Measurements from ENCODE around the gene RSRP1. TPM values are rescaled to one million over a fixed set of nuclear protein-coding genes. Genes with fewer than 3 reads are reported as not detected.
"Not testable (repeated sequence)": the region's sequence is repeated elsewhere in the genome, so short reads cannot be mapped to it uniquely, and the experiment has no call there.

The RSRP1 gene
- total and polyA plus RNA-seq, 2 donors (not counting 3 experiments of a cell fraction or from before 2014, with no cell fraction given): 50.5 to 99.4 TPM

- BruUV-seq (replicated peaks); H3K4me3 ChIP-seq (replicated peaks in 1 of 3; ENCODE audit: insufficient read depth in 1 of 3, low read depth in 1 of 3, low read length in 3 of 3): not testable (repeated sequence)
Observed at GRCh38 chr1:25278358-25278757, 31.1 kb upstream of the RSRP1 start.

DNA sequence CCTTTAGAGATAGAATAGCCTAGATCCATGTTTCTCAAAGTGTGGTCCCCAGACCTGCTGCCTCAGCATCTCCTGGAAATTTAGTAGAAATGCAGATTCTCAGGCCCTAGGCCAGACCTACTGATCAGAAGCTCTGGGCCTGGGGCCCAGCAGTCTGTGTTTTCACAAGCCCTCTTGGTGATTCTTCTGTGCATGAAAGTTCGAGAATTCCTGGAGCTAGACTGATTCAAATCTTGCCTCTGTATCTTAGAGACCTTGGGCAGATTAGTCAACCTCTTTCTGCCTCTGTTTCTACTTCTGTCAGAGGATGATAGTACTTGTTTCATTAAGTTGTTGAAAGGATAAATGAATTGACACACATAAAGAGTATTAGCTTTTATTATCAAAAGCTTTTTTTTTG, 30.0 kb upstream of the RSRP1 start:
- FAIRE-seq; H3K27me3 ChIP-seq (ENCODE audit: control insufficient read depth in 2 of 2, insufficient read depth in 2 of 2, low read length in 2 of 2); H3K4me2 ChIP-seq (ENCODE audit: insufficient read depth, low read length); H3K9ac ChIP-seq (replicated peaks; ENCODE audit: extremely low read depth, insufficient read depth, low read length); H2AFZ ChIP-seq (ENCODE audit: low read depth, low read length); POLR2A ChIA-PET; dilution Hi-C loops (cut with MboI; ENCODE audit: extremely low pct_ligation_motif_present, low sequenced_read_pairs); H3K79me2 ChIP-seq (ENCODE audit: control insufficient read depth, insufficient read depth, low read length); intact Hi-C loops (cut with micrococcal nuclease); H3K4me1 ChIP-seq (ENCODE audit: control insufficient read depth, extremely low read depth, insufficient read depth, low read length); H3K4me3 ChIP-seq (replicated peaks in 1 of 3; ENCODE audit: insufficient read depth in 1 of 3, low read depth in 1 of 3, low read length in 3 of 3); H3K9me3 ChIP-seq (replicated peaks; ENCODE audit: control insufficient read depth, insufficient read depth, low read length); H4K20me1 ChIP-seq (replicated peaks; ENCODE audit: control insufficient read depth, extremely low read depth, insufficient read depth, low read length); H3K36me3 ChIP-seq (ENCODE audit: control insufficient read depth in 2 of 2, extremely low read depth in 1 of 2, insufficient read depth in 2 of 2, low read length in 2 of 2); CTCF ChIA-PET; DNase-seq (ENCODE audit: low read depth, low spot score); H3K27ac ChIP-seq (ENCODE audit: insufficient read depth, low read depth, low read length); BruUV-seq (replicated peaks); H3K9me1 ChIP-seq (replicated peaks; ENCODE audit: control insufficient read depth, extremely low read depth, insufficient read depth, low read length): not testable (repeated sequence)

More at GRCh38 chr1:25278358-25278757, 31.1 kb upstream of the RSRP1 start:
- H2AFZ ChIP-seq (ENCODE audit: low read depth, low read length); H3K27ac ChIP-seq (ENCODE audit: insufficient read depth, low read depth, low read length); H3K36me3 ChIP-seq (ENCODE audit: control insufficient read depth in 2 of 2, extremely low read depth in 1 of 2, insufficient read depth in 2 of 2, low read length in 2 of 2); intact Hi-C loops (cut with micrococcal nuclease); H3K9me1 ChIP-seq (replicated peaks; ENCODE audit: control insufficient read depth, extremely low read depth, insufficient read depth, low read length); H3K9me3 ChIP-seq (replicated peaks; ENCODE audit: control insufficient read depth, insufficient read depth, low read length); H4K20me1 ChIP-seq (replicated peaks; ENCODE audit: control insufficient read depth, extremely low read depth, insufficient read depth, low read length); CTCF ChIA-PET; H3K4me1 ChIP-seq (ENCODE audit: control insufficient read depth, extremely low read depth, insufficient read depth, low read length); H3K27me3 ChIP-seq (ENCODE audit: control insufficient read depth in 2 of 2, insufficient read depth in 2 of 2, low read length in 2 of 2); dilution Hi-C loops (cut with MboI; ENCODE audit: extremely low pct_ligation_motif_present, low sequenced_read_pairs); FAIRE-seq; H3K4me2 ChIP-seq (ENCODE audit: insufficient read depth, low read length); H3K9ac ChIP-seq (replicated peaks; ENCODE audit: extremely low read depth, insufficient read depth, low read length); DNase-seq (ENCODE audit: low read depth, low spot score); H3K79me2 ChIP-seq (ENCODE audit: control insufficient read depth, insufficient read depth, low read length); POLR2A ChIA-PET: not testable (repeated sequence)

GRCh38 chr1:25275648-25276047, 28.4 kb upstream of the RSRP1 start:
- dilution Hi-C loops (cut with MboI; ENCODE audit: extremely low pct_ligation_motif_present, low sequenced_read_pairs); H3K4me3 ChIP-seq (replicated peaks in 1 of 3; ENCODE audit: insufficient read depth in 1 of 3, low read depth in 1 of 3, low read length in 3 of 3); BruUV-seq (replicated peaks); intact Hi-C loops (cut with micrococcal nuclease); H3K9ac ChIP-seq (replicated peaks; ENCODE audit: extremely low read depth, insufficient read depth, low read length); H3K4me2 ChIP-seq (ENCODE audit: insufficient read depth, low read length); H2AFZ ChIP-seq (ENCODE audit: low read depth, low read length); H3K79me2 ChIP-seq (ENCODE audit: control insufficient read depth, insufficient read depth, low read length); H3K4me1 ChIP-seq (ENCODE audit: control insufficient read depth, extremely low read depth, insufficient read depth, low read length); CTCF ChIA-PET; H3K9me1 ChIP-seq (replicated peaks; ENCODE audit: control insufficient read depth, extremely low read depth, insufficient read depth, low read length); H3K27me3 ChIP-seq (ENCODE audit: control insufficient read depth in 2 of 2, insufficient read depth in 2 of 2, low read length in 2 of 2); H3K36me3 ChIP-seq (ENCODE audit: control insufficient read depth in 2 of 2, extremely low read depth in 1 of 2, insufficient read depth in 2 of 2, low read length in 2 of 2); DNase-seq (ENCODE audit: low read depth, low spot score); H3K27ac ChIP-seq (ENCODE audit: insufficient read depth, low read depth, low read length); H4K20me1 ChIP-seq (replicated peaks; ENCODE audit: control insufficient read depth, extremely low read depth, insufficient read depth, low read length); H3K9me3 ChIP-seq (replicated peaks; ENCODE audit: control insufficient read depth, insufficient read depth, low read length); POLR2A ChIA-PET: not testable (repeated sequence)
- peak; percentile 31 for FAIRE-seq

DNA sequence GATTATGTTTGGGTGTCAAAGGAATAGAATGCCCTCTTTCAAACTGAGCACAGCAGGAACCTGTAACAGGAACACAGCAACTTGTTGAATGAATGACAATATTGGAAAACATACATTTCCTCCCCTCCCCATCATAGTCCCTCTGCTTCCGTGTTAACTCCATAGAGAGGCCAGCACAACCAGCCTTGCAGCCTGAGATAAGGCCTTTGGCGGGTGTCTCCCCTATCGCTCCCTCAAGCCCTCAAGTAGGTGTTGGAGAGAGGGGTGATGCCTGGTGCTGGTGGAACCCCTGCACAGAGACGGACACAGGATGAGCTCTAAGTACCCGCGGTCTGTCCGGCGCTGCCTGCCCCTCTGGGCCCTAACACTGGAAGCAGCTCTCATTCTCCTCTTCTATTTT, 25.0 kb upstream of the RSRP1 start, which contains the start of gene RHD:
RHD (plus strand) TSS at position 272 of the 400 bp plus-strand sequence; CDS start at position 311, 39 bp downstream.
- H3K9me3 ChIP-seq (replicated peaks; ENCODE audit: control insufficient read depth, insufficient read depth, low read length); intact Hi-C loops (cut with micrococcal nuclease); H2AFZ ChIP-seq (ENCODE audit: low read depth, low read length); H3K4me2 ChIP-seq (ENCODE audit: insufficient read depth, low read length); DNase-seq (ENCODE audit: low read depth, low spot score); H3K79me2 ChIP-seq (ENCODE audit: control insufficient read depth, insufficient read depth, low read length); dilution Hi-C loops (cut with MboI; ENCODE audit: extremely low pct_ligation_motif_present, low sequenced_read_pairs); H3K36me3 ChIP-seq (ENCODE audit: control insufficient read depth in 2 of 2, extremely low read depth in 1 of 2, insufficient read depth in 2 of 2, low read length in 2 of 2); POLR2A ChIA-PET; H3K4me1 ChIP-seq (ENCODE audit: control insufficient read depth, extremely low read depth, insufficient read depth, low read length); FAIRE-seq; H3K27ac ChIP-seq (ENCODE audit: insufficient read depth, low read depth, low read length); H3K9me1 ChIP-seq (replicated peaks; ENCODE audit: control insufficient read depth, extremely low read depth, insufficient read depth, low read length); H4K20me1 ChIP-seq (replicated peaks; ENCODE audit: control insufficient read depth, extremely low read depth, insufficient read depth, low read length); CTCF ChIA-PET; H3K4me3 ChIP-seq (replicated peaks in 1 of 3; ENCODE audit: insufficient read depth in 1 of 3, low read depth in 1 of 3, low read length in 3 of 3); BruUV-seq (replicated peaks); H3K27me3 ChIP-seq (ENCODE audit: control insufficient read depth in 2 of 2, insufficient read depth in 2 of 2, low read length in 2 of 2); H3K9ac ChIP-seq (replicated peaks; ENCODE audit: extremely low read depth, insufficient read depth, low read length): not testable (repeated sequence)

All from endothelial cell of umbilical vein (primary cell).